Ascending aorta (tissue), 2 donors: ENCODE measurements around the gene LCN6. TPM values are rescaled to one million over a fixed set of nuclear protein-coding genes. Genes with fewer than 3 reads are reported as not detected.

Experiments
- DNase-seq, 2 donors: peaks; one replicate each; pipeline ENCODE4 v3.0.0-alpha.2; 2019; ENCODE audit warnings: low spot score in 2 of 2
- H3K27ac ChIP-seq, 2 donors: fragments of 200-600 bp; sonication (generic); one replicate each; pipeline ENCODE4 v1.5.1; 2016 to 2017; ENCODE audit warnings: mild to moderate bottlenecking in 1 of 2
- H3K27me3 ChIP-seq: fragments of 200-600 bp; sonication (generic); one replicate; pipeline ENCODE4 v1.5.1; 2017
- H3K36me3 ChIP-seq, 2 donors: fragments of 200-600 bp; sonication (generic); one replicate each; pipeline ENCODE4 v1.5.1; 2016
- H3K4me1 ChIP-seq, 2 donors: fragments of 200-600 bp; sonication (generic); one replicate each; pipeline ENCODE4 v1.5.1; 2016 to 2017; ENCODE audit warnings: mild to moderate bottlenecking in 1 of 2
- H3K4me3 ChIP-seq, 2 donors: fragments of 200-600 bp; sonication (generic); one replicate each; pipeline ENCODE4 v1.5.1; 2016 to 2017; ENCODE audit warnings: mild to moderate bottlenecking in 1 of 2
- H3K9me3 ChIP-seq, 2 donors: fragments of 200-600 bp; sonication (generic); one replicate each; pipeline ENCODE4 v1.5.1; 2016
- CTCF ChIP-seq, 3 experiments: fragments of 200-600 bp in 2 of 3; fragments of 450-650 bp in 1 of 3; sonication (generic) in 2 of 3; IDR thresholded peaks; one replicate each; pipeline ENCODE4 v1.5.1; 2016 to 2019; ENCODE audit warnings: antibody characterized with exemption in 3 of 3, mild to moderate bottlenecking in 1 of 3, moderate library complexity in 1 of 3
- intact Hi-C: fragments of 100-400 bp; cut with DNase I; formaldehyde crosslinking; loops from one replicate; pipeline ENCODE4 v1.15.1; 2023
- total RNA-seq: library from RNA; depleted of rRNA; stranded (reverse); fragments of >200 nt; gene quantifications from one replicate; pipeline ENCODE4 v1.1.0, GENCODE V29; 2016

The LCN6 gene
- total RNA-seq, 1 donor from 2014 or later, result 130 TPM

- no peaks in the 10 kb centered on the region for H3K4me1 ChIP-seq
- TF ChIP-seq CTCF (IDR thresholded peaks at IDR 0.05), result no peak
- no peaks in the 10 kb centered on the region for H3K9me3 ChIP-seq
- H3K27me3 ChIP-seq, result no peaks in the 10 kb centered on the region
- no peaks in the 10 kb centered on the region for H3K36me3 ChIP-seq
- no peak overlapping the region for H3K4me3 ChIP-seq
- intact Hi-C loops, result no loop called here
- H3K27ac ChIP-seq, result no peak overlapping the region
- DNase-seq, result no peak
Measured at GRCh38 chr9:136751244-136751643, 2.9 kb upstream of the LCN6 start.

- Histone ChIP-seq H3K27me3 (no peaks in the 10 kb centered on the region), H3K9me3 (no peaks in the 10 kb centered on the region), H3K4me3 (no peak overlapping the region), H3K36me3 (no peaks in the 10 kb centered on the region), H3K4me1 (no peaks in the 10 kb centered on the region), H3K27ac (no peak overlapping the region)
- no peak for DNase-seq
- TF ChIP-seq CTCF (IDR thresholded peaks at IDR 0.05), result no peak
- intact Hi-C loops, result no loop called here
Measured at GRCh38 chr9:136750526-136750925, 2.2 kb upstream of the LCN6 start.

GRCh38 chr9:136748666-136749611 is 614 bp upstream of the LCN6 start:
- H3K27me3 ChIP-seq, result no peaks in the 10 kb centered on the region
- no peak overlapping the region for H3K27ac ChIP-seq
- TF ChIP-seq CTCF (IDR thresholded peaks at IDR 0.05), result no peak
- H3K36me3 ChIP-seq, result no peaks in the 10 kb centered on the region
- no peaks in the 10 kb centered on the region for H3K4me1 ChIP-seq
- DNase-seq, result no peak
- no peak overlapping the region for H3K4me3 ChIP-seq
- intact Hi-C loops, result no loop called here
- no peaks in the 10 kb centered on the region for H3K9me3 ChIP-seq

- H3K4me3 ChIP-seq, result no peak overlapping the region
- TF ChIP-seq CTCF (IDR thresholded peaks at IDR 0.05), result no peak
- H3K4me1 ChIP-seq, result no peaks in the 10 kb centered on the region
- no peaks in the 10 kb centered on the region for H3K36me3 ChIP-seq
- DNase-seq, result no peak
- H3K27ac ChIP-seq, result no peak overlapping the region
- intact Hi-C loops, result no loop called here
- peaks cover 5% of the 10 kb centered on the region for H3K27me3 ChIP-seq
- no peaks in the 10 kb centered on the region for H3K9me3 ChIP-seq
Measured at GRCh38 chr9:136747161-136748060, 914 bp downstream of the LCN6 start.

GRCh38 chr9:136746621-136747020 is 1.7 kb downstream of the LCN6 start:
- no peaks in the 10 kb centered on the region for H3K36me3 ChIP-seq
- H3K9me3 ChIP-seq, result no peaks in the 10 kb centered on the region
- peaks cover 10% of the 10 kb centered on the region for H3K27me3 ChIP-seq
- intact Hi-C loops, result no loop called here
- no peak for TF ChIP-seq CTCF (IDR thresholded peaks at IDR 0.05)
- no peaks in the 10 kb centered on the region for H3K4me1 ChIP-seq
- no peak overlapping the region for H3K4me3 ChIP-seq
- no peak for DNase-seq
- H3K27ac ChIP-seq, result no peak overlapping the region
